ENCODE measurements around the gene RASGRF2. TPM values are rescaled to one million over a fixed set of nuclear protein-coding genes. Genes with fewer than 3 reads are reported as not detected.

The RASGRF2 gene
- total RNA-seq, 1 experiment from 2014 or later = 0.18 TPM

- no peak overlapping the region for H3K27ac ChIP-seq (ENCODE audit: low read length)
- intact Hi-C loops (cut with micrococcal nuclease) = no loop called here
- H3K9ac ChIP-seq (ENCODE audit: low read length) = no peak overlapping the region
- BruUV-seq (replicated peaks) = no TSS peak
- ATAC-seq (no peak), DNase-seq (no peak)
- no peaks in the 10 kb centered on the region for H3K9me2 ChIP-seq (replicated peaks; ENCODE audit: low read length)
- no peaks in the 10 kb centered on the region for H3K9me3 ChIP-seq (ENCODE audit: low read length)
- no peak overlapping the region for H3K4me3 ChIP-seq (ENCODE audit: low read length)
- no peaks in the 10 kb centered on the region for H3K36me3 ChIP-seq (ENCODE audit: low read depth, low read length)
- no peaks in the 10 kb centered on the region; the same call in 1 of the 2 replicates for H3K27me3 ChIP-seq (ENCODE audit: low read length)
- POLR2A ChIA-PET (ENCODE audit: unreplicated experiment) = no interaction called here
- H3F3A ChIP-seq (ENCODE audit: low read length, unreplicated experiment) = no peaks in the 10 kb centered on the region
- TF ChIP-seq CTCF (conservative IDR thresholded peaks at IDR 0.05; ENCODE audit: low read depth, low read length) = no peak
- TF ChIP-seq EZH2 (IDR thresholded peaks at IDR 0.05; ENCODE audit: low read length, unreplicated experiment) = no peak
- no peak for TF ChIP-seq EZH2phosphoT487 (IDR thresholded peaks at IDR 0.05; ENCODE audit: borderline replicate concordance, low read length)
- CTCF ChIA-PET = no interaction called here
- H3K79me2 ChIP-seq (ENCODE audit: low read length) = no peaks in the 10 kb centered on the region
- no peaks in the 10 kb centered on the region for H3K4me1 ChIP-seq (ENCODE audit: insufficient read depth, low read length)
- H3K4me2 ChIP-seq (ENCODE audit: low read length) = no peak overlapping the region
- H2AFZ ChIP-seq (ENCODE audit: low read length) = no peak overlapping the region
- no peaks in the 10 kb centered on the region for H4K20me1 ChIP-seq (ENCODE audit: low read length)
Measured at GRCh38 chr5:81093536-81094196, 133.5 kb downstream of the RASGRF2 start.

GRCh38 chr5:81095835-81096234, 135.7 kb downstream of the RASGRF2 start:
- no peak overlapping the region for H3K4me2 ChIP-seq (ENCODE audit: low read length)
- H3K9me2 ChIP-seq (replicated peaks; ENCODE audit: low read length) = no peaks in the 10 kb centered on the region
- no peak overlapping the region for H3K27ac ChIP-seq (ENCODE audit: low read length)
- intact Hi-C loops (cut with micrococcal nuclease) = no loop called here
- H3F3A ChIP-seq (ENCODE audit: low read length, unreplicated experiment) = no peaks in the 10 kb centered on the region
- no peak overlapping the region for H3K9ac ChIP-seq (ENCODE audit: low read length)
- H2AFZ ChIP-seq (ENCODE audit: low read length) = no peak overlapping the region
- no peaks in the 10 kb centered on the region for H3K9me3 ChIP-seq (ENCODE audit: low read length)
- TF ChIP-seq EZH2phosphoT487 (IDR thresholded peaks at IDR 0.05; ENCODE audit: borderline replicate concordance, low read length) (no peak), CTCF (conservative IDR thresholded peaks at IDR 0.05; ENCODE audit: low read depth, low read length) (no peak), EZH2 (IDR thresholded peaks at IDR 0.05; ENCODE audit: low read length, unreplicated experiment) (no peak)
- H3K27me3 ChIP-seq (ENCODE audit: low read length) = peaks cover 7% of the 10 kb centered on the region
- no peaks in the 10 kb centered on the region for H3K36me3 ChIP-seq (ENCODE audit: low read depth, low read length)
- no TSS peak for BruUV-seq (replicated peaks)
- ChIA-PET POLR2A (ENCODE audit: unreplicated experiment) (no interaction called here), CTCF (no interaction called here)
- H3K79me2 ChIP-seq (ENCODE audit: low read length) = no peaks in the 10 kb centered on the region
- ATAC-seq (no peak), DNase-seq (no peak)
- H3K4me1 ChIP-seq (ENCODE audit: insufficient read depth, low read length) = no peaks in the 10 kb centered on the region
- H4K20me1 ChIP-seq (ENCODE audit: low read length) = no peaks in the 10 kb centered on the region
- H3K4me3 ChIP-seq (ENCODE audit: low read length) = no peak overlapping the region

- DNase-seq (no peak), ATAC-seq (no peak)
- no peak for TF ChIP-seq EZH2phosphoT487 (IDR thresholded peaks at IDR 0.05; ENCODE audit: borderline replicate concordance, low read length)
- no peak for TF ChIP-seq CTCF (conservative IDR thresholded peaks at IDR 0.05; ENCODE audit: low read depth, low read length)
- TF ChIP-seq EZH2 (IDR thresholded peaks at IDR 0.05; ENCODE audit: low read length, unreplicated experiment) = no peak
- H3F3A ChIP-seq (ENCODE audit: low read length, unreplicated experiment) = no peaks in the 10 kb centered on the region
- no peaks in the 10 kb centered on the region for H3K9me2 ChIP-seq (replicated peaks; ENCODE audit: low read length)
- peaks cover 11% of the 10 kb centered on the region for H3K27me3 ChIP-seq (ENCODE audit: low read length)
- H3K4me2 ChIP-seq (ENCODE audit: low read length) = no peak overlapping the region
- H3K36me3 ChIP-seq (ENCODE audit: low read depth, low read length) = no peaks in the 10 kb centered on the region
- no TSS peak for BruUV-seq (replicated peaks)
- H4K20me1 ChIP-seq (ENCODE audit: low read length) = no peaks in the 10 kb centered on the region
- no peak overlapping the region for H3K9ac ChIP-seq (ENCODE audit: low read length)
- ChIA-PET CTCF (no interaction called here), POLR2A (ENCODE audit: unreplicated experiment) (no interaction called here)
- H3K4me3 ChIP-seq (ENCODE audit: low read length) = no peak overlapping the region
- H3K9me3 ChIP-seq (ENCODE audit: low read length) = no peaks in the 10 kb centered on the region
- intact Hi-C loops (cut with micrococcal nuclease) = no loop called here
- no peak overlapping the region for H2AFZ ChIP-seq (ENCODE audit: low read length)
- no peaks in the 10 kb centered on the region for H3K79me2 ChIP-seq (ENCODE audit: low read length)
- no peaks in the 10 kb centered on the region for H3K4me1 ChIP-seq (ENCODE audit: insufficient read depth, low read length)
- H3K27ac ChIP-seq (ENCODE audit: low read length) = no peak overlapping the region
Measured at GRCh38 chr5:81097713-81098112, 137.6 kb downstream of the RASGRF2 start.

All from PC-3 (cell line).